SK-N-SH (cell line): ENCODE results near the gene FBXO36. TPM values are rescaled to one million over a fixed set of nuclear protein-coding genes. Genes with fewer than 3 reads are reported as not detected.

Source experiments
- CTCF ChIA-PET: fragments of 300-600, 350-600 bp; formaldehyde crosslinking; extraction: SDS; loops from one replicate; lab custom pipeline; 2021; lab: Yijun Ruan, JAX
- POLR2A ChIA-PET: fragments of 350-600 bp; sonication (Branson Sonifier 250); formaldehyde crosslinking; extraction: SDS; loops from one replicate; lab custom pipeline; 2020; ENCODE audit warnings: antibody characterized with exemption, inconsistent platforms; lab: Yijun Ruan, JAX
- DNase-seq: peaks from one replicate; pipeline ENCODE4 v3.0.0; 2012
- H2AFZ ChIP-seq: fragments of 200-600 bp; sonication (generic); 2 replicates; pipeline ENCODE4 v1.8.1; 2016; ENCODE audit warnings: antibody characterized with exemption, mild to moderate bottlenecking, low read depth
- H3F3A ChIP-seq: fragments of 200-600 bp; sonication (generic); replicated peaks from 2 replicates; pipeline ENCODE3; 2016; ENCODE audit warnings: antibody characterized with exemption, mild to moderate bottlenecking; ENCODE audit not compliant: insufficient read depth
- H3K27ac ChIP-seq, 2 experiments: fragments of 200-500 bp in 1 of 2; fragments of 200-600 bp in 1 of 2; sonication (Bioruptor generic) in 1 of 2; sonication (generic), shearing (Covaris generic) in 1 of 2; 2 replicates each; pipeline versions ENCODE4 v1.5.1 to v1.6.1; 2014 to 2016; ENCODE audit warnings: low read depth in 2 of 2, inconsistent platforms in 1 of 2, low read length in 1 of 2, mild to moderate bottlenecking in 1 of 2, mixed read lengths in 1 of 2
- H3K27me3 ChIP-seq: fragments of 200-600 bp; sonication (generic), shearing (Covaris generic); 2 replicates; pipeline ENCODE4 v1.6.1; 2016; ENCODE audit warnings: mixed run types; ENCODE audit not compliant: insufficient read depth
- H3K36me3 ChIP-seq, 2 experiments: fragments of 200-500 bp in 1 of 2; fragments of 200-600 bp in 1 of 2; sonication (Bioruptor generic) in 1 of 2; sonication (generic) in 1 of 2; replicated peaks in 1 of 2; 2 replicates each; pipeline versions ENCODE3 to v1.5.1; 2014 to 2016; ENCODE audit warnings: low read length in 1 of 2, mild to moderate bottlenecking in 1 of 2; ENCODE audit not compliant: insufficient read depth in 2 of 2, control insufficient read depth in 1 of 2
- H3K4me1 ChIP-seq, 2 experiments: fragments of 200-500 bp in 1 of 2; fragments of 200-600 bp in 1 of 2; sonication (Bioruptor generic) in 1 of 2; sonication (generic), shearing (Covaris generic) in 1 of 2; 2 replicates each; pipeline versions ENCODE4 v1.5.1 to v1.6.1; 2014 to 2016; ENCODE audit warnings: low read depth in 1 of 2, low read length in 1 of 2, mixed run types in 1 of 2; ENCODE audit not compliant: insufficient read depth in 2 of 2, control insufficient read depth in 1 of 2
- H3K4me2 ChIP-seq: fragments of 200-600 bp; sonication (generic), shearing (Covaris generic); 2 replicates; pipeline ENCODE4 v1.6.1; 2017; ENCODE audit warnings: mixed run types
- H3K4me3 ChIP-seq, 2 experiments: fragments of 200-500 bp in 1 of 2; fragments of 200-600 bp in 1 of 2; sonication (Bioruptor generic) in 1 of 2; sonication (generic), shearing (Covaris generic) in 1 of 2; 2 replicates each; pipeline versions ENCODE4 v1.5.1 to v1.8.1; 2014 to 2016; ENCODE audit warnings: low read depth in 2 of 2, inconsistent platforms in 1 of 2, low read length in 1 of 2, mild to moderate bottlenecking in 1 of 2, mixed read lengths in 1 of 2, moderate library complexity in 1 of 2
- H3K79me2 ChIP-seq: fragments of 200-600 bp; sonication (generic); 2 replicates; pipeline ENCODE4 v1.8.1; 2017; ENCODE audit warnings: mild to moderate bottlenecking; ENCODE audit not compliant: insufficient read depth
- H3K9ac ChIP-seq: fragments of 200-600 bp; sonication (generic); 2 replicates; pipeline ENCODE4 v1.6.1; 2017; ENCODE audit warnings: mixed run types
- H3K9me2 ChIP-seq: fragments of 200-600 bp; sonication (generic); 2 replicates; pipeline ENCODE4 v1.6.1; 2017; ENCODE audit warnings: mixed run types
- H3K9me3 ChIP-seq: fragments of 200-600 bp; sonication (generic); 2 replicates; pipeline ENCODE4 v1.6.1; 2017; ENCODE audit warnings: mixed run types, mild to moderate bottlenecking, moderate library complexity
- H4K20me1 ChIP-seq: fragments of 200-600 bp; sonication (generic); 2 replicates; pipeline ENCODE4 v1.6.1; 2017; ENCODE audit warnings: mild to moderate bottlenecking, mixed run types; ENCODE audit not compliant: insufficient read depth
- FOXJ3 ChIP-seq: sonication (generic); formaldehyde crosslinking; IDR thresholded peaks from 2 replicates; pipeline ENCODE4 v1.5.1; 2020; ENCODE audit warnings: mild to moderate bottlenecking, missing genetic modification reagents
- FOXM1 ChIP-seq: IDR thresholded peaks from 2 replicates; pipeline ENCODE4 v1.4.0; 2012; ENCODE audit warnings: low read depth, mild to moderate bottlenecking
- GATA2 ChIP-seq: sonication (generic); formaldehyde crosslinking; IDR thresholded peaks from 2 replicates; pipeline ENCODE4 v1.5.0; 2020; ENCODE audit warnings: mild to moderate bottlenecking, missing genetic modification reagents
- IRF3 ChIP-seq: fragments of 150-350 bp; IDR thresholded peaks from 2 replicates; pipeline ENCODE4 v1.6.1; 2016; ENCODE audit warnings: mild to moderate bottlenecking, low read depth, low read length
- JUND ChIP-seq: IDR thresholded peaks from 2 replicates; pipeline ENCODE4 v1.4.0; 2012
- MAX ChIP-seq: IDR thresholded peaks from 2 replicates; pipeline ENCODE4 v1.4.0; 2012; ENCODE audit warnings: low read depth
- MEF2A ChIP-seq: IDR thresholded peaks from 2 replicates; pipeline ENCODE4 v1.4.0; 2012; ENCODE audit warnings: low read depth, borderline replicate concordance
- PBX3 ChIP-seq: IDR thresholded peaks from 2 replicates; pipeline ENCODE4; 2012
- POLR2AphosphoS5 ChIP-seq: IDR thresholded peaks from 2 replicates; pipeline ENCODE4 v1.6.1; 2012; ENCODE audit warnings: low read depth, low read length
- REST ChIP-seq: IDR thresholded peaks from 2 replicates; pipeline ENCODE4 v1.6.1; 2012; ENCODE audit warnings: mild to moderate bottlenecking, low read depth, low read length, moderate library complexity
- RFX5 ChIP-seq: IDR thresholded peaks from 2 replicates; pipeline ENCODE4 v1.6.1; 2012; ENCODE audit warnings: mild to moderate bottlenecking, improper control_type of control experiment, low read length
- RXRA ChIP-seq: IDR thresholded peaks from 2 replicates; pipeline ENCODE4 v1.4.0; 2012; ENCODE audit warnings: low read depth, mild to moderate bottlenecking, borderline replicate concordance
- SIN3A ChIP-seq: IDR thresholded peaks from 2 replicates; pipeline ENCODE4 v1.6.1; 2012; ENCODE audit warnings: low read depth, mild to moderate bottlenecking, low read length, moderate library complexity, borderline replicate concordance
- USF2 ChIP-seq: fragments of 150-350 bp; IDR thresholded peaks from 2 replicates; pipeline ENCODE4 v1.6.1; 2017; ENCODE audit warnings: antibody characterized with exemption, low read length, low read depth, borderline replicate concordance
- YY1 ChIP-seq: IDR thresholded peaks from 2 replicates; pipeline ENCODE4 v1.4.0; 2012; ENCODE audit warnings: low read depth, mild to moderate bottlenecking
- ZBTB33 ChIP-seq: IDR thresholded peaks from 2 replicates; pipeline ENCODE4 v1.4.0; 2012; ENCODE audit warnings: low read depth, borderline replicate concordance
- WGBS: methylation state at CpG from one replicate; pipeline ENCODE4 v1.1.6; 2017; ENCODE audit warnings: low lambda C conversion rate; 5-methylcytosine and 5-hydroxymethylcytosine counted together
- polyA plus RNA-seq, 3 experiments: library from polyadenylated mRNA; depleted of rRNA; stranded (reverse); fragments of >200 nt; gene quantifications; 2 replicates each; pipeline ENCODE4 v1.2.3, GENCODE V29; 2012

FBXO36 gene
- polyA plus RNA-seq, 1 of the 3 experiments (the other 2 are of a cell fraction) = 3.9 TPM

GRCh38 chr2:229980431-229981184, 58.3 kb downstream of the FBXO36 start:
- Histone ChIP-seq H3K27ac (peak overlapping the region; percentile 14 to 64), H2AFZ (peak overlapping the region; percentile 47; the same call in 1 of the 2 replicates), H3K9ac (no peak overlapping the region), H3K4me2 (peak overlapping the region; percentile 4; the same call in 1 of the 2 replicates), H3K9me3 (no peaks in the 10 kb centered on the region), H3K9me2 (no peaks in the 10 kb centered on the region), H3K4me3 (no peak overlapping the region), H3K4me1 (peaks cover 6 to 12% of the 10 kb centered on the region in 2 experiments; a peak in 1 of 4 replicates), H4K20me1 (no peaks in the 10 kb centered on the region), H3K36me3 (no peaks in the 10 kb centered on the region), H3K79me2 (no peaks in the 10 kb centered on the region), H3F3A (no peaks in the 10 kb centered on the region), H3K27me3 (no peaks in the 10 kb centered on the region)
- POLR2A ChIA-PET = no interaction called here
- CTCF ChIA-PET = interaction anchor here (1.4 kb wide), 1 partner anchor 87 kb away, joined by 4 read pairs; no protein-coding TSS in a partner anchor
- peak; percentile 55 for DNase-seq
- TF ChIP-seq RXRA = no peak
- peak; percentile 28; the same call in 1 of the 2 replicates for TF ChIP-seq GATA2
- TF ChIP-seq REST = peak; percentile 75
- no peak for TF ChIP-seq MAX
- 28% methylated on average over 5 of the region's 7 CpGs for WGBS

- CTCF ChIA-PET = no interaction called here
- Histone ChIP-seq H3K27me3 (no peaks in the 10 kb centered on the region), H3K36me3 (peaks cover 0 to 3% of the 10 kb centered on the region in 2 experiments), H3K79me2 (no peaks in the 10 kb centered on the region), H3K4me3 (no peak overlapping the region), H2AFZ (no peak overlapping the region), H3K27ac (no peak overlapping the region), H3K9ac (no peak overlapping the region), H3F3A (no peaks in the 10 kb centered on the region), H3K4me1 (peaks cover 0 to 3% of the 10 kb centered on the region in 2 experiments; a peak in 2 of 4 replicates), H4K20me1 (no peaks in the 10 kb centered on the region), H3K9me2 (no peaks in the 10 kb centered on the region), H3K9me3 (no peaks in the 10 kb centered on the region), H3K4me2 (no peak overlapping the region)
- 91% methylated on average over 6 of the region's 6 CpGs for WGBS
- POLR2A ChIA-PET = no interaction called here
- DNase-seq = no peak
- TF ChIP-seq RXRA (no peak), SIN3A (no peak), FOXM1 (no peak), PBX3 (no peak), ZBTB33 (no peak), RFX5 (no peak), MEF2A (no peak), JUND (no peak), MAX (no peak), POLR2AphosphoS5 (no peak), IRF3 (no peak), FOXJ3 (CRISPR knock-in tag) (no peak), USF2 (no peak), YY1 (no peak)
Observed at GRCh38 chr2:229993236-229993635, 70.9 kb downstream of the FBXO36 start.
